ENCODE results near the gene CABP7.

Gene CABP7

DNA sequence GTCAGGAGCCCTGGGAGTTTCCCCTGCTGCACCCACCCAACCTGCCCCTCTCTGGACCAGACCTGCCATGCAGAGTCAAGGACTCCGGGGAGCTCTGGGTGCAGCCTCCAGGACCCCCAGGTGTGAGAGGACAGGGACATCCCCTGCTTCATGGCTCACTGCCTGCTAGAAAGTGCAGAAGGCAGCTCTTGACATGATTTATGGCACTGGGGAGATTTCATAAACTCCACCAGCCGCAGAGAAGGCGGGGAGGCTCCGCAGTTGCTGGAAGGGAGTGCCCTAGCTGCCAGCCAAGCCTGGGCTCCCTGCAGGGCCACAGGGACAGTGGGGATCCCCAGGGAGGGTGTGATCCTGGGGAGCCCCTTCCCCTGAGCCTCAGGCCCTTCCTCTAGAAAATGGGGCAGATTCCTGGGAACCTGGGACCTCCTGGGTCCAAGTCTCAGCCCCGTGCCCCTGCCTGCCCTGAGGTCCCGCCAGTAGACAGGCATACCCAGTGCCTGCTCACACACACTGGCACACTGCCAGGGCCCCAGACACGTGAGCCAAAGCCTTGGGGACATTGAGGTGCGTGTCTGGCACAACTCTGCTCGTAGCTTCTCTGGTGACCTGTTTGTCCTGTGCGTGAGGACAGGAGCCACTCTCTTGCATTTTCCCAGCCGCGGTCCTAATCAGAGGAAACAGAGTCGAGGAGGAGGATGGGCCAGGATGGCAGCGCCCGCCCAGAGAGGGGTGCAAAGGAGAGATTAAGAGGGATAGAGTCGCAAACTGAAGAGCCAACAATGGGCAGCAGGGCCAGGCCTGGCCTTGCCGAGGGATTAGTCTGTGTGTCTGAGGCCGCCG, 13.8 kb downstream of the CABP7 start:
- H3K4me3 ChIP-seq (ENCODE audit: insufficient read depth, low read depth, low read length, poor library complexity, severe bottlenecking): no peak overlapping the region
- H3K36me3 ChIP-seq (ENCODE audit: control insufficient read depth, insufficient read depth, low read length): peaks cover 8% of the 10 kb centered on the region

GRCh38 chr22:29734406-29734805, 14.6 kb downstream of the CABP7 start:
- DNase-seq: no peak
- no peak overlapping the region for H3K4me3 ChIP-seq (ENCODE audit: insufficient read depth, low read depth, low read length, poor library complexity, severe bottlenecking)
- H3K4me1 ChIP-seq (ENCODE audit: control insufficient read depth, insufficient read depth, low read length, poor library complexity, severe bottlenecking): no peaks in the 10 kb centered on the region
- H3K27ac ChIP-seq (ENCODE audit: insufficient read depth, low read length, poor library complexity, severe bottlenecking): no peak overlapping the region
- H3K9me3 ChIP-seq (ENCODE audit: control insufficient read depth, low read length): no peaks in the 10 kb centered on the region
- H3K36me3 ChIP-seq (ENCODE audit: control insufficient read depth, insufficient read depth, low read length): peaks cover 13% of the 10 kb centered on the region
- H3K27me3 ChIP-seq (replicated peaks; ENCODE audit: control insufficient read depth, insufficient read depth, low read length, poor library complexity, severe bottlenecking): no peaks in the 10 kb centered on the region

More for the DNA sequence above, 13.8 kb downstream of the CABP7 start:
- Histone ChIP-seq H3K4me1 (ENCODE audit: control insufficient read depth, insufficient read depth, low read length, poor library complexity, severe bottlenecking) (no peaks in the 10 kb centered on the region), H3K27me3 (replicated peaks; ENCODE audit: control insufficient read depth, insufficient read depth, low read length, poor library complexity, severe bottlenecking) (no peaks in the 10 kb centered on the region), H3K27ac (ENCODE audit: insufficient read depth, low read length, poor library complexity, severe bottlenecking) (no peak overlapping the region), H3K9me3 (ENCODE audit: control insufficient read depth, low read length) (no peaks in the 10 kb centered on the region)
- no peak for DNase-seq

GRCh38 chr22:29734838-29735237, 15.0 kb downstream of the CABP7 start:
- no peak overlapping the region for H3K4me3 ChIP-seq (ENCODE audit: insufficient read depth, low read depth, low read length, poor library complexity, severe bottlenecking)
- DNase-seq: no peak
- H3K27me3 ChIP-seq (replicated peaks; ENCODE audit: control insufficient read depth, insufficient read depth, low read length, poor library complexity, severe bottlenecking): no peaks in the 10 kb centered on the region
- no peaks in the 10 kb centered on the region for H3K9me3 ChIP-seq (ENCODE audit: control insufficient read depth, low read length)
- H3K36me3 ChIP-seq (ENCODE audit: control insufficient read depth, insufficient read depth, low read length): peaks cover 17% of the 10 kb centered on the region
- H3K4me1 ChIP-seq (ENCODE audit: control insufficient read depth, insufficient read depth, low read length, poor library complexity, severe bottlenecking): no peaks in the 10 kb centered on the region
- no peak overlapping the region for H3K27ac ChIP-seq (ENCODE audit: insufficient read depth, low read length, poor library complexity, severe bottlenecking)

DNA sequence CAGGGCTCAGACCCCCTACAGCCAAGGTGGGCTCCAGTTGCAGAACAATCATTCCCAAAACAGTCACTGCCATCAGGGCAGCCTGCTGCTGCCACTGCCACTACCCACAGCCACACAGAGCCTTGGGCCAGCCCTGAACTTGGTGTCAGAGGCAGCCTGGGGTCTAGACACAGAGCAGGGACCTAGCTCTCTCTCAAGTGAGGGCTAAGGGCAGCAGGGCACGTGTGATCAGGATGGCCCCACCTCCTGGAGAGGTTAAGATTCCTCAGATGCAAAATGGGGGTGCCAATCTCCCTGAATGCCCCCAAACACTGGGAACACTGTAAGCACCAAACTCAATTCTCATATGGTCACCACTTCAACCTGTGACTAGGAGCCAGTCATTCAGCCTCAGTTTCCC, 15.6 kb downstream of the CABP7 start:
- Histone ChIP-seq H3K27me3 (replicated peaks; ENCODE audit: control insufficient read depth, insufficient read depth, low read length, poor library complexity, severe bottlenecking) (no peaks in the 10 kb centered on the region), H3K4me3 (ENCODE audit: insufficient read depth, low read depth, low read length, poor library complexity, severe bottlenecking) (no peak overlapping the region), H3K4me1 (ENCODE audit: control insufficient read depth, insufficient read depth, low read length, poor library complexity, severe bottlenecking) (no peaks in the 10 kb centered on the region), H3K36me3 (ENCODE audit: control insufficient read depth, insufficient read depth, low read length) (peaks cover 19% of the 10 kb centered on the region), H3K27ac (ENCODE audit: insufficient read depth, low read length, poor library complexity, severe bottlenecking) (no peak overlapping the region), H3K9me3 (ENCODE audit: control insufficient read depth, low read length) (no peaks in the 10 kb centered on the region)
- DNase-seq: no peak

DNA sequence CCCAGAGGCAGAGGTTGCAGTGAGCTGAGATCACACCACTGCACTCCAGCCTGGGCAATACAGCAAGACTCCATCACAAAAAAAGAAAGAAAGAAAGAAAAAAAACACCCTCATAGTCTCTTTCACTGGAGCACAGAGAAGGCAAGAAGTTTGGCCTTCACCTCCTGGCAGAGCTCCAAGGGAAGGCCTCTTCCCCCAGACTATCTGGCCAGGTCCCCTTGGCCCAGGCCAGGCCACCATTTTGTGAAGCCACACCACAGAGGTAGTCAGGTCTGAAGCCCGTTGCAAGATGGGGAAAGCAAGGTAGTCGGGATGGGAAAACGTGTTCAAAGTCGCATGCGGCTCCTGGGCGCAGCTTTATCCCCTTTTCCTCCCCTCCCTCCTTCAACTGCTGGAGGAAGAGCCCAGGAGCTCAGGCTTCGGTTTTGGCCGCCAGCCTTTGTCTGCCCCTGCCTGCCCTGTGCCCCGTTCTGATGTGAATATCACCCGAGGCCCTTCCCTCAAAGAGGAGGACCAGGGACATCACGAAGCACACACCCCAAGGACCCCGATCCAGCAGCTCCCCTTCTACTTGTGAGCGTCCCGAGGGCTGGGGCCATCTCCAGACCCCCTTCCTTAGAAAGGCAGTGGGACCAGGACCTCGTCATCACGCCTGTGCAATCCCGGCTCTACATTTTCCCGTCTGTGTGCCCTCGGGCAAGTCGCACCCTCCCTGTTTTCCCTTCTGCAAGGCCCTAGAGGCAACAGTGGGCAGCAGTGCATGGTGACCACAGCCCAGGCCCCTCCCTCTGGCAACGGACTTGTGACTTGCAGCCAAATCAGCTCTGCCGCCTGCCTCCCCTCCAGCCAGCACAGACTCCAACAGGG, 17.7 kb downstream of the CABP7 start:
- Histone ChIP-seq H3K9me3 (ENCODE audit: control insufficient read depth, low read length) (no peaks in the 10 kb centered on the region), H3K27me3 (replicated peaks; ENCODE audit: control insufficient read depth, insufficient read depth, low read length, poor library complexity, severe bottlenecking) (no peaks in the 10 kb centered on the region), H3K36me3 (ENCODE audit: control insufficient read depth, insufficient read depth, low read length) (peaks cover 21% of the 10 kb centered on the region), H3K27ac (ENCODE audit: insufficient read depth, low read length, poor library complexity, severe bottlenecking) (no peak overlapping the region), H3K4me1 (ENCODE audit: control insufficient read depth, insufficient read depth, low read length, poor library complexity, severe bottlenecking) (no peaks in the 10 kb centered on the region), H3K4me3 (ENCODE audit: insufficient read depth, low read depth, low read length, poor library complexity, severe bottlenecking) (no peak overlapping the region)
- no peak for DNase-seq

DNA sequence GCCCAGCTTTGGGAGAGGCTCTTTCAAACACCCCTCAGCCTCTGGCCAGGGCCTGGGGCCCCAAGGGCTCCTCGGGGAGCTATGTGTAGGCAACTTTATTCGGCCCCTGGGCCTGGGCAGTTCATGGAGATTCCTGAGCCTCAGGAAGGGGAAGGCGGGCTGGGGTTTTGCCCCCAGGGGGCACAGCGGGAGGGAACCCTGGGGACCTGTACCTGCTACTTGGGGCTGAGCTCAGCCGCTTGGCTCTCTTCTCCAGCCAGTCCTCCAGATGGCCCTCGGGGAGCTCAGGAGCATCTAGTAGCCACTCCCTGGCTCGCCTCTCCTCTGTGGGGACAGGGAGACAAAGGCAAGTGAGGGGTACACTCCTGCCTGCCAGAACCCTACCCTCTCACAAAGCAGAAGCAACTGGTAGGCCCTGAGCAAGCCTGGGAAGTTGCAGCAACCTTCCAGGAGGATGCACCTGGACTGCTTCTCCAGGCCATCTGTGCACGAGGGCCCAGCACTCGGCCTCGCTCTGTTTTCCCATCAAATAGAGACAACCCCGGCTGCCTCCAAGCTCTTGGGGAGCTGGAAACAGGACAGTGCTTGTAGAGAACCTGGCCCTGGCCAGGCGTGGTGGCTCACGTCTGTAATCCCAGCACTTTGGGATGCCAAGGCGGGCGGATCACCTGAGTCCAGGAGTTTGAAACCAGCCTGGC, 18.5 kb downstream of the CABP7 start:
- peaks cover 21% of the 10 kb centered on the region for H3K36me3 ChIP-seq (ENCODE audit: control insufficient read depth, insufficient read depth, low read length)
- H3K4me3 ChIP-seq (ENCODE audit: insufficient read depth, low read depth, low read length, poor library complexity, severe bottlenecking): no peak overlapping the region
- no peak overlapping the region for H3K27ac ChIP-seq (ENCODE audit: insufficient read depth, low read length, poor library complexity, severe bottlenecking)
- no peaks in the 10 kb centered on the region for H3K4me1 ChIP-seq (ENCODE audit: control insufficient read depth, insufficient read depth, low read length, poor library complexity, severe bottlenecking)
- H3K27me3 ChIP-seq (replicated peaks; ENCODE audit: control insufficient read depth, insufficient read depth, low read length, poor library complexity, severe bottlenecking): no peaks in the 10 kb centered on the region
- no peaks in the 10 kb centered on the region for H3K9me3 ChIP-seq (ENCODE audit: control insufficient read depth, low read length)
- DNase-seq: no peak

GRCh38 chr22:29739346-29739875, 19.6 kb downstream of the CABP7 start:
- peaks cover 15% of the 10 kb centered on the region for H3K36me3 ChIP-seq (ENCODE audit: control insufficient read depth, insufficient read depth, low read length)
- H3K27me3 ChIP-seq (replicated peaks; ENCODE audit: control insufficient read depth, insufficient read depth, low read length, poor library complexity, severe bottlenecking): no peaks in the 10 kb centered on the region
- DNase-seq: no peak
- no peak overlapping the region for H3K4me3 ChIP-seq (ENCODE audit: insufficient read depth, low read depth, low read length, poor library complexity, severe bottlenecking)
- no peak overlapping the region for H3K27ac ChIP-seq (ENCODE audit: insufficient read depth, low read length, poor library complexity, severe bottlenecking)
- H3K4me1 ChIP-seq (ENCODE audit: control insufficient read depth, insufficient read depth, low read length, poor library complexity, severe bottlenecking): no peaks in the 10 kb centered on the region
- no peaks in the 10 kb centered on the region for H3K9me3 ChIP-seq (ENCODE audit: control insufficient read depth, low read length)

DNA sequence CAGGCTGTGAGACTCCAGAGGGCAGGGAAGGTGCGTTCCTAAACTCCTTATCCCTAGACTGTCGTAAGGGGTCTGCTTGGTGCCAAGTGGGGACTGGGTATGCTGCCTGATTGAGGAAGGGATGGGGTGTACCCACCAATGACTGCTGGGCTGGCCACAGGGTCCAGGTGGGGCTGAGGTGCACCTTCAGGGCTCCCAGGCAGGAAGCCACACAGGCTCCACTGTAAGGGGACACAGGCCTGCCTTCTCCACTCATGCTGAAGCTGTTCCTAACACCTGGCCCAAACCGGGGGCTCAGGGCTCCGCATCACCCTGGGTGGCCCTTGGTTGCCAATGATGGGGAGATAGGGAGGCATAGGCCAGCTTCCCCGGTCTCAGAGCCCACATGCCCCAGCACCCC, 20.4 kb downstream of the CABP7 start:
- H3K4me3 ChIP-seq (ENCODE audit: insufficient read depth, low read depth, low read length, poor library complexity, severe bottlenecking): no peak overlapping the region
- no peak overlapping the region for H3K27ac ChIP-seq (ENCODE audit: insufficient read depth, low read length, poor library complexity, severe bottlenecking)
- H3K9me3 ChIP-seq (ENCODE audit: control insufficient read depth, low read length): no peaks in the 10 kb centered on the region
- DNase-seq: no peak
- H3K4me1 ChIP-seq (ENCODE audit: control insufficient read depth, insufficient read depth, low read length, poor library complexity, severe bottlenecking): no peaks in the 10 kb centered on the region
- peaks cover 17% of the 10 kb centered on the region for H3K36me3 ChIP-seq (ENCODE audit: control insufficient read depth, insufficient read depth, low read length)
- H3K27me3 ChIP-seq (replicated peaks; ENCODE audit: control insufficient read depth, insufficient read depth, low read length, poor library complexity, severe bottlenecking): no peaks in the 10 kb centered on the region

- H3K4me3 ChIP-seq (ENCODE audit: insufficient read depth, low read depth, low read length, poor library complexity, severe bottlenecking): no peak overlapping the region
- no peak for DNase-seq
- H3K4me1 ChIP-seq (ENCODE audit: control insufficient read depth, insufficient read depth, low read length, poor library complexity, severe bottlenecking): no peaks in the 10 kb centered on the region
- no peaks in the 10 kb centered on the region for H3K27me3 ChIP-seq (replicated peaks; ENCODE audit: control insufficient read depth, insufficient read depth, low read length, poor library complexity, severe bottlenecking)
- peaks cover 22% of the 10 kb centered on the region for H3K36me3 ChIP-seq (ENCODE audit: control insufficient read depth, insufficient read depth, low read length)
- H3K9me3 ChIP-seq (ENCODE audit: control insufficient read depth, low read length): no peaks in the 10 kb centered on the region
- H3K27ac ChIP-seq (ENCODE audit: insufficient read depth, low read length, poor library complexity, severe bottlenecking): no peak overlapping the region
Observed at GRCh38 chr22:29741926-29742325, 22.1 kb downstream of the CABP7 start.

All from effector memory CD4-positive, alpha-beta T cell (primary cell).